ENCODE data around the gene MYOG.

MYOG gene

DNA sequence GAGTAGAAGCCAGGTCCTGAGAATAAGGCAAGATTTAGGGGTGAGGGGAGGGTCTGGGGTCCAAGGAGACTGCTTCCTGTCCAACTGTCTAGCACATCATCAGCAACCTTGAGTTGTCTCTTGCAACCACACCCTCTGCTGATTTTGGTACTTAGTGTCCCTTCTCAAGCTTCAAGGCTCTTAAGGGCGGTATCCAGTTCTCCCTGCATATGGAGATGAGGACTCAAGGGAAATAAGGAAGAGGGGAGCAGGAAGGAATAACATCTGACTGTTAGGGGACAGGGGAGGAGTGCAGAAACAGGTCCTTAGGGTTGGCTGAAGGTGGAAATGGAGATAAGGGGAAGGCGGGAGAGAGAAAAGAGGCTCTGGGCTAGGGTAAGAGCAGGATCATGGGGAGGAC lies 12.3 kb downstream of the MYOG start:
- TF ChIP-seq, protein P1, sequence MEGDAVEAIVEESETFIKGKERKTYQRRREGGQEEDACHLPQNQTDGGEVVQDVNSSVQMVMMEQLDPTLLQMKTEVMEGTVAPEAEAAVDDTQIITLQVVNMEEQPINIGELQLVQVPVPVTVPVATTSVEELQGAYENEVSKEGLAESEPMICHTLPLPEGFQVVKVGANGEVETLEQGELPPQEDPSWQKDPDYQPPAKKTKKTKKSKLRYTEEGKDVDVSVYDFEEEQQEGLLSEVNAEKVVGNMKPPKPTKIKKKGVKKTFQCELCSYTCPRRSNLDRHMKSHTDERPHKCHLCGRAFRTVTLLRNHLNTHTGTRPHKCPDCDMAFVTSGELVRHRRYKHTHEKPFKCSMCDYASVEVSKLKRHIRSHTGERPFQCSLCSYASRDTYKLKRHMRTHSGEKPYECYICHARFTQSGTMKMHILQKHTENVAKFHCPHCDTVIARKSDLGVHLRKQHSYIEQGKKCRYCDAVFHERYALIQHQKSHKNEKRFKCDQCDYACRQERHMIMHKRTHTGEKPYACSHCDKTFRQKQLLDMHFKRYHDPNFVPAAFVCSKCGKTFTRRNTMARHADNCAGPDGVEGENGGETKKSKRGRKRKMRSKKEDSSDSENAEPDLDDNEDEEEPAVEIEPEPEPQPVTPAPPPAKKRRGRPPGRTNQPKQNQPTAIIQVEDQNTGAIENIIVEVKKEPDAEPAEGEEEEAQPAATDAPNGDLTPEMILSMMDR (IDR thresholded peaks at IDR 0.05; ENCODE audit: low read depth, low read length) = no peak
- no peak overlapping the region for H3K4me3 ChIP-seq (ENCODE audit: low read depth, low read length)

DNA sequence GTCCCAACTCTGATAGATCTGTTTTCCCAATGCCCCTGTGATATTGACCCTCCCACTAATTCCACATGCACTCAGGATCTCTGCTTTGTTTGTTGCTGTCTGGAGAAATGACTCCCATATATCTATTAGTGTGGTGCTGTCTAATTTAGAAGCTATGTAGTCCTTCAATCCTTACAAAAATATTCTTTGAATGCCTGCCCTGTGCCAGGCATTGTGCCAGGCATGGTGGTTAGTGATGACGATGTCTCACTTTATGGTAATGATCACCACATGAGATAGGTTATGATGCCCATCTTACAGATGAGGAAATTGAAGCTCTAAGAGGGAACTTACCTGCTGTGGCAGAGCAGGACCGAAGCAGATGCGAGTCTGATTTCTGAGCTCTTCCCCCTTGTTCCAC lies 12.9 kb downstream of the MYOG start:
- TF ChIP-seq, protein P1 (IDR thresholded peaks at IDR 0.05; ENCODE audit: low read depth, low read length) = no peak
- no peak overlapping the region for H3K4me3 ChIP-seq (ENCODE audit: low read depth, low read length)

DNA sequence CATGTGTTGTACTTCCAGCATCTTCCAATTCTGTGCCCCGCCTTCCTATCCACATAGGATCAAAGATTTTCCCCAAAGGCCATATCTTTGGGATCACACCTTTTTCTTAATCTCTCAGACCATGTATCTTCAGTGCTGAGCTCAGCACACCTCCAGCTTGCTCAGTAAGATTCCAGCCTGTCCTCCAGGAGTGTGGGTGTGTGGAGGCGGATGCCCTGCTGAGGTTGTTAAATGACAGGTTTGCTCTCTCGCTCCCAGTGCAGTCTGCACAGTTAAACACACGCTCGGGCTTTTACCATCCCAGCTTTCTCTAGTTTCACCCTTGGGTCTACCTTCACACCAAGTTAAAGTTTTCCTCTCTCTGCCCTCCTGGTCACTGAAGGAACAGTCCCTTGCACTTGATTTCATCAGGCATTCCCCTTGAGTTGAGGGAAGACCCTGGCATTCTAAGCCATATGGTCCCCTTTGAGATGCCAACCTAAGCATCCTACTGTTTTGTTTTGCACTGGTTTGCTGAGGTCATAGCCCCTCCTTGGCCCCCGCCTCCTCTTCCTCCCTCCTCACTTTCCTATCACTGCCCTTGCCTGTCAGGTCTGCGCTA lies 13.7 kb downstream of the MYOG start:
- no peak overlapping the region for H3K4me3 ChIP-seq (ENCODE audit: low read depth, low read length)
- TF ChIP-seq, protein P1 (IDR thresholded peaks at IDR 0.05; ENCODE audit: low read depth, low read length) = no peak

DNA sequence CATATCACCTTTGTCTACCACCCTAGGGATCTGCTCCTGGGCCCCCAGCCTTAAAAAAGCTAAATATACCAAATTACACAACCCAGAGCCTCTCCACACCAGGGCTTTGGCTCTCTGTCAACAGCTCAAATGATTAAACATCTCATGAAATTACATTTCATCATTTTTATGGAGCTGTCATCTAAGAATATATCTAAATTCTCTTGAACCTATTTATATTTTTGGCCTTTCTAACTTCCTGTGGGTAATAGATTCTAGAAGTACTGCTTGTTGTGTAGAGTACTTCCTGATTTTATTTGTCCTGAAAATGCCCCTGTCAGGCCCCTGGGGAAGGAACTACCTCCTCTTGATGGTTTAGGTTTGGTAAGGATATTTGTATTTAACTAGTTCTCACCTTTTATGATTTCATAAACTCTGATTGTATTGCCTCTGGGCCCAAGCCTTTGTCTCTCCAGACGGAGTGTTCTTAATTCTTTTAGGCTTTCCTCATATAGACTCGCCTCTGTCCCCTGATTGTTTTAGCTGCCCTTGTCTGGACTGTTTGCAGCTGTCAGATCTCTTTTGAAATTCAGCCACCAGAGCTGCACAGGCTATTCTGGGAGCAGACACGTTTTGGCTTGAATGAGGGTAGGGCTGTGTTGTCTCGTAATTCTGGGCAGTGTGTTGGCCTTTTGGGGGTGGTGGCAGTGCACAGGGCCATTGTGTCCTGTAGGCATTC lies 16.6 kb downstream of the MYOG start:
- no peak overlapping the region for H3K4me3 ChIP-seq (ENCODE audit: low read depth, low read length)
- TF ChIP-seq, protein P1 (IDR thresholded peaks at IDR 0.05; ENCODE audit: low read depth, low read length) = no peak

DNA sequence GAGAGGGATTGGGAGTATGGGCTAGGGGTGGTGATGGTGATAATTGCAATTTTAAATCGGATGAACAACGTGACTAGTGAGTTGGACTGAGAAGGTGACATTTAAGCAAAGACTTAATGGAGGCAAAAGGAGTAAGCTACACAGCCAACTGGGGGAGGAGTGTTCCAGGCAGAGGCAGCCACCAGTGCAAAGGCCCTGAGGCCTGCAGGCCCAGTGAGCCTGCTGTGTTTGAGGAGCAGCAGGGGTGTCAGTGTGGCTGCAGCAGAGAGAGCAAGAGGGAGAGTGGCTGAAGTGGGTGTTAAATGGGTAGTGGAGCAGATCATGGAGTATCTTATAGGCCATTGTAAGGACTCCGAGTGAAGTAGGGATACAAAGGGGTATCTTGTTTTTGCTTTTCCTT lies 18.8 kb downstream of the MYOG start:
- no peak overlapping the region for H3K4me3 ChIP-seq (ENCODE audit: low read depth, low read length)
- TF ChIP-seq, protein P1 (IDR thresholded peaks at IDR 0.05; ENCODE audit: low read depth, low read length) = no peak

DNA sequence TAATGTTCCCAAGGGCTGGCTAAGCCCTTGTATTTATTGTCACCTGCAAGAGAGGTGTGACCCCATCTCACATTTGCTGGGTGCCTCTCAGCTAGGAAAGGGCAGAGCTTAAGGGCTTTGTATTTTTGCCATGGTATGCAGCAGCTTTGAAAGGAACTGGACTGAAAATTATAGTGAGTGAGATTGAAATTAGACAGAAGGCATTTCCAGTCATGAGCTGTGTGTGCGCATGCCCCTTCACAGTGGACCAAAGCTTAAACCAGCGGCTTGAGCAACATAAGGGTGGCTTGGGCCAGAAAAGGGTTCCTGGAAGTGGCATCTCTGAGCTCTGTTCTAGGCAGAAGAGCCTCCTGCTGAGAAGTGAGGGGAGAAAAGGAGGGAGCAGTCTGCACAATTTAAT lies 19.8 kb downstream of the MYOG start:
- TF ChIP-seq, protein P1 (IDR thresholded peaks at IDR 0.05; ENCODE audit: low read depth, low read length) = no peak
- no peak overlapping the region for H3K4me3 ChIP-seq (ENCODE audit: low read depth, low read length)

DNA sequence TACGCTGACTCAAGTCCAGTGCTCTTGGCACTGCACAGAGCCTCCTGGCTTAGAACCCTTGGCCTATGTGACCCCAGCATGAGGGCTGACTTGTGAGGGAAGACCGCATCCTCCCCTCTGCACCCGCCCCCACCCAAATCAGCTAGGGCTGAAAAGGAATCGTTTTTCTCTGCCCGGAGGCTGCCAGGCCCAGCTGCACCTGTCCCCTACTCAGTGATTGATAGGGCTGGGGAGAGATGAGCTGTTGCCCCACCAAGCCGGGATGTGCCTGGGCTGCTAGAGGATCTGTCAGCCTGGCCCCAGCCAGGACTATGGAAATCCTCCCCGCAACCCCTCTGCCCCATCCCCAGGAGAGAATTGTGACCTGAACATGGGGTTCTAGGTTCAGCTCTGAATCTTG lies 20.6 kb downstream of the MYOG start:
- TF ChIP-seq, protein P1 (IDR thresholded peaks at IDR 0.05; ENCODE audit: low read depth, low read length) = no peak
- H3K4me3 ChIP-seq (ENCODE audit: low read depth, low read length) = no peak overlapping the region
